ENCODE results near the gene TMEM219.
"Not testable (repeated sequence)": the region's sequence is repeated elsewhere in the genome, so short reads cannot be mapped to it uniquely, and the experiment has no call there.

Gene TMEM219

DNA sequence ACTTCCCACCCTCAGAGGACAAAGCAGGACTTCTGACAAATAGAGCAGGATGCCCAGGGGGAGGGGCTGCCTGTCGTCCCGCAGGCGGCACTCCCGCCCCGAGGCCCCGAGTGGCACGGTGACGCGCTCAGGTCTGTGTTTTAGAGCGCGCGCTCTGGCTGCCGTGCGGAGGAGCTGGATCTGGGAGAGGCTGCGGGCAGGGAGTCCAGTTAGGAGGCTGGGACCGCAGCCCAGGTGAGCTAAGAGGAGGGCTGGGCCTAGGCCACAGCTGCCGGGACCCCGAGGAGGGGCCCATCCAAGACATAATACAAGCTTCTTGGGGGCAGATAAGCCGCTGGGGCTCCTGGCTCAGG is 42.5 kb downstream of the TMEM219 start:
- no peaks in the 10 kb centered on the region; the same call in 1 of the 2 replicates for H3K4me1 ChIP-seq (ENCODE audit: insufficient read depth, low read length)
- no peak overlapping the region for H3K9ac ChIP-seq (ENCODE audit: low read depth, low read length)
- no peaks in the 10 kb centered on the region; the same call in 1 of the 2 replicates for H3K36me3 ChIP-seq (ENCODE audit: insufficient read depth, low read length)
- no peaks in the 10 kb centered on the region for H3K9me3 ChIP-seq (ENCODE audit: control insufficient read depth, insufficient read depth, low read length)

DNA sequence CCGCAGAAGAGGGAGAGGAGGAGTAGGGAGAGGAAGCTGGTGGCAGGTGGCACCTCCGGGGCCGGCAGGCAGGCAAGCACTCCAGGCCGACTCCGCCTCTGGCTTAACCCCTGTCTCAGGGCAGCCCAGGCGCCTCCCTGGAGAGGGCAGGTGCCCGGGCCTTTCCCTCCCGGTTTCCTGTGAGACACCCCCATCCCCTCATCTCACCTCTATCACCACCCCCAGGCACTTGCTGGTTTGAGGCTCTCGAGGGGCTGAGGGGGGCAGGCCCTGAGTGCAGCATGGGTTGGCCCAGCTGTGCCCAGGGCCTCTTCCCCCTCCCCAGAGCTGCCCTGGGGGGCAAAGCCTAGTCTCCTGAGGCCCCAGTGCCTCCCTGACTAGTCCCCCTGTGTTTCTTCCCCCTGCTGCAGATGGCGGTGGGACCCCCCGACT is 42.9 kb downstream of the TMEM219 start:
- Histone ChIP-seq H3K9ac (ENCODE audit: low read depth, low read length) (no peak overlapping the region), H3K9me3 (ENCODE audit: control insufficient read depth, insufficient read depth, low read length) (no peaks in the 10 kb centered on the region), H3K36me3 (ENCODE audit: insufficient read depth, low read length) (no peaks in the 10 kb centered on the region; the same call in 1 of the 2 replicates), H3K4me1 (ENCODE audit: insufficient read depth, low read length) (no peaks in the 10 kb centered on the region; the same call in 1 of the 2 replicates)

DNA sequence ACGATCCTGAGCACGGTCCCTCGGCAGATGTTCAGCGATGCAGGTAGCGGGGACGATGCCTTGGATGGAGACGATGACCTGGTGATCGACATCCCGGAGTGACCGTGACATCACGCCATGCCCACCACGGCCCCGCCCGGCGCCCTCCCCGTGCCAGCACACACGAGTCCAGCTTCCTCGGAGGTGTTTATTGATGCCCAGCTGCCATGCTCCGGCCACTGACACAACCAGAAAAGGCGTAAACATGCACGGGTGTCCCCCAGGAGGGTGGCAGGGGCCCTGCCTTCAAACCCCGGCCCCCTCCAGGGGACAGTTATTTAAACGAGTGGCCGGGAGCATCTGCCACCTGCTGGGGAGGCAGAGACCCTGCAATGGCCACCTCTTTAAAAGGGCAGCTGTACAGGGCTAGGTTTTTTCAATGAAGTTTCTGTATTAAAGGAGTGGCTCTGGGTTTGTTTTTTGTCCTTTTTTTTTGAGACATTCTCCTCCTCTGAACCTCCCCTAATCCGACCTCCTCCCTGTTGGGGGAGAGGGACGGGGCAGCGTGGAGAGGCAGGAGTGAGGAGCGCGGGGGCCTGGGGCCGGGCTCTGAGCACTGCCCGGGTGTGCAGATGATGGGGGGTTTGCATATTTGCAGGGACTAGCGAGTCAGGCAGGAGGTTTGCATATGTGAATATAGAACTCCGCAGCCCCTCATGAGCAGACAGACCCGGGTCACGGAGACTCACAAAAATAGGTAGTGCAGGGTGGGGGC is 43.6 kb downstream of the TMEM219 start:
- no peak overlapping the region for H3K9ac ChIP-seq (ENCODE audit: low read depth, low read length)
- H3K36me3 ChIP-seq (ENCODE audit: insufficient read depth, low read length) = no peaks in the 10 kb centered on the region; the same call in 1 of the 2 replicates
- H3K4me1 ChIP-seq (ENCODE audit: insufficient read depth, low read length) = no peaks in the 10 kb centered on the region; the same call in 1 of the 2 replicates
- no peaks in the 10 kb centered on the region for H3K9me3 ChIP-seq (ENCODE audit: control insufficient read depth, insufficient read depth, low read length)

DNA sequence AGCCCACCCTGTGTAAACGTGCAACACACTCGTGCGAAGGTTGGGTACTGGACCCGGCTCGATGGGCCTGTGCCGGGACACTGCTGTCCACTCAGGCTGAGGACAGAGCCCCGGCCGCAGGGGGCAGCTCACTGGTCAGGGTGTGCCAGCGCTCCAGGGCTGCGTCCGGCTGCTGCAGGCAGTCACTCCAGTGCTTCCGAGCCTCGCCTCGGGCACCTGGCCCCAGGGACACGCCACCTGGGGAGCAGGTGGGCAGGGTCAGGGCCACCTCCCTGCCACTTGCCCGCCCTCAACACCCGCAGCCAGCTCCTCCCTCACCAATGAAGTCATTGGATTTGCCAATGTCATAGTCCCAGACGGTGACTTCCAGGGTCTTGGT is 44.2 kb downstream of the TMEM219 start:
- Histone ChIP-seq H3K36me3 (ENCODE audit: insufficient read depth, low read length) (no peaks in the 10 kb centered on the region; the same call in 1 of the 2 replicates), H3K9me3 (ENCODE audit: control insufficient read depth, insufficient read depth, low read length) (no peaks in the 10 kb centered on the region), H3K4me1 (ENCODE audit: insufficient read depth, low read length) (no peaks in the 10 kb centered on the region; the same call in 1 of the 2 replicates), H3K9ac (ENCODE audit: low read depth, low read length) (no peak overlapping the region)

DNA sequence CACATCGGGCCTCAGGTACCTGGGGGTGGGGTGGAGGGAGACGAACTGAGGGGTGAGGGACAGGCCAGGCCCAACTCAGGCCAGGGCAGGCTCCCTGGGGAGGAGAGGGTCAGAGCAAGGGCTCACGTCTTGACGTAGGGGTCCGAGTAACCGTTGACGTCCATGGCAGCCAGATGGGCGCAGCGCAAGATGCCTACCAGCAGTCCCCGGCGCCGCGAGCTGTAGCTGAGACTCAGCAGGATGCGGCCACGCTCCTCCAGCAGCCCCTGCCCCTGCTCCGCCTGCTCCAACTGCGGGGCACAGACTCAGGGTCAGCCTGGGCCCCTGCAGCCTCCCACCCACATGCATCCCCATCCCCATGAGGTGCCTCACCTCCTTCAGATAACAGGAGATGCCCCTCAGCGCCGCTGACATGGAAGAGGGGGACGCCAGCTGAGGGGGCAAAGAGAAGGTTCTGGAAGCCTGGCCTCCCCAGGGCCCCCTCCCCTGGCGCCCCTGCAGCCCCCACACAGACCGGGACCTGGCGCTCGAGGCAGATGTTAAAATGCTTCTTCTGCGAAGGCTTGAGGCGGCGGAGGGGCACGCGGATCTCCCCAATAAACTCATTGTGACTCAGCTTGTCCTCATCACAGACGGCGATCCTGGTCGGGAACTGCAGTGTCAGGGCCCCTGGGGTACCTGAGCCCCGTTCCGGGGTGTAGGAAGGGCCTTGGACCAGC is 44.9 kb downstream of the TMEM219 start:
- Histone ChIP-seq H3K9me3 (ENCODE audit: control insufficient read depth, insufficient read depth, low read length) (no peaks in the 10 kb centered on the region), H3K36me3 (ENCODE audit: insufficient read depth, low read length) (no peaks in the 10 kb centered on the region; the same call in 1 of the 2 replicates), H3K4me1 (ENCODE audit: insufficient read depth, low read length) (no peaks in the 10 kb centered on the region; the same call in 1 of the 2 replicates), H3K9ac (ENCODE audit: low read depth, low read length) (no peak overlapping the region)

DNA sequence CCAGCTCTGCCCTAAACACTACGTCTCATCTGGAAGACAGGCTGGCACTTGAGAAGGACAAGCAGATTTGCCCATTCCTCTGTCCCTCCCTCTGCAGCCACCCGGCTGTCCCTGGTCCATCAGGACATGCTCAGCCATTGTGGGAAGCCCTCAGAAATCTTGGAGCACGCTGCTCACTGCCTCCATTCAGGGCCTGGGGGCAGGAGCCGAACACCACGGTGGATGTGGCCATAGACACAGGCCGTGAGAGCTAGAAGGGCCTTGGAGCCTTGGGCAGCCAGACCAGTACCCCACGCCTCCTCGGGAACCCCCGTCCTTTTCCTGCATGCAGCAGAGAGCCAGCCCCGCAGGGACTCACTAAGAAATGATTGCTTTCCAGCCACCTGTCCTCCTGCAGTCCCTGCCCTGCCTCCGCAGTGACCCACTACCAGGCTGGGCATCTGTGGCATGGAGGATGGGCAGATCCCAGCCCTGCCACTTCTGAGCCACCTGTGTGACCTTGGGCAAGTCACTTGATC is 45.6 kb downstream of the TMEM219 start:
- Histone ChIP-seq H3K9ac (ENCODE audit: low read depth, low read length) (no peak overlapping the region), H3K9me3 (ENCODE audit: control insufficient read depth, insufficient read depth, low read length) (no peaks in the 10 kb centered on the region), H3K4me1 (ENCODE audit: insufficient read depth, low read length) (no peaks in the 10 kb centered on the region; the same call in 1 of the 2 replicates), H3K36me3 (ENCODE audit: insufficient read depth, low read length) (no peaks in the 10 kb centered on the region)

DNA sequence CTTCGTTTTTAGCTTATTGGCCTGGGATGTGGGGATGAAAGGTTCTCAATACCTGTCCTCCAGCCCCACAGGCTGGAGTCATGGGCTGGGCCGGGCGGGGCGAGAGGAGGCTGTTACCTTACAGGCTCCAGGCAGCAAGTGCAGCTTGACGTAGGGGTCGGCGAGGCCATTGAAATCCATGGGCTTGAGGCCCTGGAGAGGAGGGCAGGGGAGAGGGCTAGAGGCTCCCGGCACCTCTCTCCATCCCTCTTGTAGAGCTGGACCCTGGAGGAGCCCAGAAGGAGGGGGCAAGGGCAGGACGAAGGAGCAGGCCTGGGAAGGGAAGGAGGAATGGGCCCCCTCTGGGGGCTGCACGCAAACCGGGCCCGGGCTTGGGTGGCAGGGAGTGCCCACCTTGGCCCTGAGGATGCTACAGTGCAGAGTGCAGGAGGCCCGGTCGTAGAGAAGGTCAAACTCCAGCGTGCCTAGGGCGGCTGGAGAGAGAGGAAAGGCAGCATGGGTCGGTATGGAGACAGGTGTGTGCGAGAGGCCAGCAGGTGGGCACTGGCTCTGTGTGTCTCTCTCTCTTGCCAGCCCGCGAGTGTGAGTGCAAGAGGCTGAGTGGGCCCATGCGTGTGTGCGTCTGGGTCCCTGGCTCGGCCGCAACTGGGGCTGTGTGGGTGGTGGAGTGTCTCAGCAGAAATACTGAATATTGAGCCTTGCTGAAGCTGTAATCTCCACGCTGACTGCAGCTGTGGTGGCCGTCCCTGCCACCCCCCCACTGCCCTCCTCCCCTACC is 47.4 kb downstream of the TMEM219 start:
- no peaks in the 10 kb centered on the region for H3K36me3 ChIP-seq (ENCODE audit: insufficient read depth, low read length)
- no peak overlapping the region; the same call in 1 of the 2 replicates for H3K9ac ChIP-seq (ENCODE audit: low read depth, low read length)
- no peaks in the 10 kb centered on the region for H3K9me3 ChIP-seq (ENCODE audit: control insufficient read depth, insufficient read depth, low read length)
- H3K4me1 ChIP-seq (ENCODE audit: insufficient read depth, low read length) = no peaks in the 10 kb centered on the region; the same call in 1 of the 2 replicates

DNA sequence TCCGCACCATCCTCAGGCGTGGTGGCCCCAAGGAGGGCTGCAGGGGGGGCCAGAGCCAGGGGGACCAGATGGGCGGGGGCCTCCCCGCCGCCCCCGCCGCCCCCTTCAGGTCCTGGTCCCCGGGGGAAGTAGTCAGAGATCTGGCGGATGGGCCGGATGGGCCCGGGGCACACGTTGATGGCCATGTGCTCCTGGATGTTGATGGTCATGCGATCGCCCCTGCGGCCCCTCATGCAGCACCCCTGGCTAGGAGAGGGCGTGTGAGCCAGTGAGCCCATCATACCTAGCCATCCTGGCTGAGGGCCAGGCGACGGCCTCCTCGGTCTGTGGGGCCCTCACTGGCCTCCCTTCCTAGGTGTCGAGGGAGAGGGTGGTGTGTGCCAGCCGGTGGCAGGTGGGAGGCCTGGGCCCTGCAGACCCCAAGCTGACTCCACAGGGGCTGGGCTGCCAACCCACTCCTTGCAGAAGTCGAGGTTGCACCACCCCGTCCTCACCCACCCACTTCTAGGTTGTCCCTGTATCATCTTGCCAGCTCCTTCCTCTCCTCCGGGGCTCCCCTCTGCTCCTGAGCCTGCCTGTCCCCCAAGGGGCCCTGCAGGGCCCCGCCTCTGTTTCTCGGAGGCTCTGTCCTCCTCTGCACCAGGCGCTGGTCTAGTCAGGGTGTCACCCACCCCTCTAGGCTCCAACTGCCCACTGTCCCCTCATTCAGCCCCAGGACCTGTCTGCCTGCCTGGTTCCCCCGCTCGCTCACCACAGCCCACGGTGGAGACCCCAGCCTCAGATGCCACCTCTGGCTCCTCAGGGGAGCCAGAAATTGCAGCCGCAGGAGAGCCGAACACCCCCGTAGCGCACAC is 48.3 kb downstream of the TMEM219 start:
- Histone ChIP-seq H3K4me1 (ENCODE audit: insufficient read depth, low read length) (no peaks in the 10 kb centered on the region; the same call in 1 of the 2 replicates), H3K9me3 (ENCODE audit: control insufficient read depth, insufficient read depth, low read length) (no peaks in the 10 kb centered on the region), H3K36me3 (ENCODE audit: insufficient read depth, low read length) (no peaks in the 10 kb centered on the region), H3K9ac (ENCODE audit: low read depth, low read length) (peak overlapping the region; percentile 30; the same call in 1 of the 2 replicates)

DNA sequence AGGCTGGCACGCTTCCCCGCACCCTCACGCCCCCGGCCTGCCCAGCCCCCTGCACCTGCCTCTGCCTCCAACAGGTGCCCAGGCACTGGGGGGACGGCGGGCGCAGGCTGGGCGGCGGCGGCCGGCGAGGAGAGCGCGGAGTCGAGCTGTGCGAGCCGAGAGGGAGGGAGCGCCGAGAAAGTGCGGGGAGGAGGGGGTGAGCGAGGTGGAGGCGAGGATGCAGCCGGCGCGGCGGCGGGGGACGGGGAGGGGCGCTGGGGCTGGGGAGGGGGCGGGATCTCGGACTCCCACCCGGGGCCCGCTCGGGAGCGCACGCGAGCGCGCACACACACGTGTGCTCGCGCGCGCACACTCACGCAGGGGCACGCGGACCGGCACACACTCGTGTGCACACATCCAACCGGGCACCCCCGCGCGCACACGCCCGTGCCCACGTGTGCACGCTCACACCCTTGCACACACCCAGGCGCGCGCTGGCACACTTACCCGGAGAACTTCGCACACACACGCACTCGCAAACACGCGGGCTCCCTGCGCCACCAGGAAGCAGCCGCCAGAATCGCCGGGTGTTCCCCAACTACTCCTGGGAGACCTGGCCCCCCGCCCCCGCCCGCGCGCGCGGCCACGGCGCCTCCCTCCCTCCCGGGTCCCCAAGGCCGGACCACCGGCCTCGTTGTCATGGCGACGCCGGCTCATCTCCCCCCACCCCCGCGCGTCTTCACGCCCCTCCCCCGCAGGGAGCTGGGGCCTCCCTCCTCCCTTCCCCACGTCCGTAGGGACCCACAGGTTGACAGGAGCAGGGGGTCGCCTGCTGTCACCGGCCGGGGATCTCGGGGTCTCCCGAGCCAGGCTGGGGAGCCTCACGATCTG is 49.2 kb downstream of the TMEM219 start, which contains the start of gene DOC2A:
Gene DOC2A, minus strand, starts transcription at position 184 of the 870 bp plus-strand sequence. CDS start 805 bp downstream, outside the sequence.
- Histone ChIP-seq H3K9me3 (ENCODE audit: control insufficient read depth, insufficient read depth, low read length) (no peaks in the 10 kb centered on the region), H3K4me1 (ENCODE audit: insufficient read depth, low read length) (no peaks in the 10 kb centered on the region; the same call in 1 of the 2 replicates), H3K9ac (ENCODE audit: low read depth, low read length) (peak within 1 kb of the TSS; percentile 43; the same call in 1 of the 2 replicates), H3K36me3 (ENCODE audit: insufficient read depth, low read length) (no peaks in the 10 kb centered on the region)

DNA sequence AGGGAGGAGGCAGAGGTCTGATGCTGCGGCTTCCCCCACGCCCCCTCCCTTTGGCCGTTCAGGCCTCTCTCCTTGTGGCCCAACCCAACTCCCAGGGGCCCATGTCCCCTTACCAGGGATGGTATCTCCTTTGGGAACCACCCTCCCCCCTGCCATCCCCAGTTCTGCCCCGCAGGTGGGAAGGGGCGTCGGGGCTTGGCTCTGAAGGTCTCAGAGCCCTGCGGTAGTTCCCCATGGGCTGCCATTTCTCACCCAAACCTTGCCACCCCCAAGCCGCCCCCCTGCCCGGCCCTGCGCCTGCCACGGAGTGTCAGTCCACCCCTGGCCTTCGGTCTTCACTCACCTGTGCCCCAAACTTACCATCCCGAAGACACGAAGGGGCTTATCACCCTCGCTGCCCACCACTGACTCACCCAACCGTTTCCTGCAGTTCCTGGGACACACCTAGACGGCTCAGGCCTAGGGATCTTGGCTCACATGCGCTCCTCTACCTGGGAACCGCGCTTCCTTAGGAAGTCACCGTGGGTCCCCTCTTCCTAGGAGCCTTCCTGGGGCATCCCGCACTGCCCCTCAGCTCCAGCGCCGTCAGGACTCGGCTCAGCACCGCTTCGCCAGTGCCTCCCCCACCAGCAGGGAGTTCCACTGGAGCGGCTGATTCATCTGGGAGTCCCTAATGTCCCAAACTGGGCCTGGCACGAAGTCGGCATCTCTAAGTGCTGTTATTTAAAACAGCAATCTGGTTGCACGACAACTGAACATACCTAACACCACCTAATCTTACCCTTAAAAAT is 50.0 kb downstream of the TMEM219 start:
- no peaks in the 10 kb centered on the region; the same call in 1 of the 2 replicates for H3K4me1 ChIP-seq (ENCODE audit: insufficient read depth, low read length)
- H3K9me3 ChIP-seq (ENCODE audit: control insufficient read depth, insufficient read depth, low read length) = no peaks in the 10 kb centered on the region
- peak overlapping the region; percentile 43; the same call in 1 of the 2 replicates for H3K9ac ChIP-seq (ENCODE audit: low read depth, low read length)
- no peaks in the 10 kb centered on the region for H3K36me3 ChIP-seq (ENCODE audit: insufficient read depth, low read length)

DNA sequence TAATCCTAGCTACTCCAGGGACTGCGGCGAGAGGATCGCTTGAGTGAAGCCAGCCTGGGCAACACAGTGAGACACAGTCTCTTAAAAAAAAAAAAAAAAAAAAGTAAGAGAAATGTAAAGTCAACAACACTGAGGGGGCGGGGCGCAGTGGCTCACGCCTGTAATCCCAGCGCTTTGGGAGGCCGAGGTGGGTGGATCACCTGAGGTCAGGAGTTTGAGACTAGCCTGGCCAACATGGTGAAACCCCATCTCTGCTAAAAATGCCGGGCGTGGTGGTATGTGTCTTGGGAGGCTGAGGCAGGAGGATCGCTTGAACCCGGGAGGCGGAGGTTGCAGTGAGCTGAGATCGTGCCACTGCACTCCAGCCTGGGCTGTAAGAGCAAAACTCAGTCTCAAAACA is 50.7 kb downstream of the TMEM219 start:
- H3K9me3 ChIP-seq (ENCODE audit: control insufficient read depth, insufficient read depth, low read length); H3K4me1 ChIP-seq (ENCODE audit: insufficient read depth, low read length); H3K36me3 ChIP-seq (ENCODE audit: insufficient read depth, low read length); H3K9ac ChIP-seq (ENCODE audit: low read depth, low read length): not testable (repeated sequence)

DNA sequence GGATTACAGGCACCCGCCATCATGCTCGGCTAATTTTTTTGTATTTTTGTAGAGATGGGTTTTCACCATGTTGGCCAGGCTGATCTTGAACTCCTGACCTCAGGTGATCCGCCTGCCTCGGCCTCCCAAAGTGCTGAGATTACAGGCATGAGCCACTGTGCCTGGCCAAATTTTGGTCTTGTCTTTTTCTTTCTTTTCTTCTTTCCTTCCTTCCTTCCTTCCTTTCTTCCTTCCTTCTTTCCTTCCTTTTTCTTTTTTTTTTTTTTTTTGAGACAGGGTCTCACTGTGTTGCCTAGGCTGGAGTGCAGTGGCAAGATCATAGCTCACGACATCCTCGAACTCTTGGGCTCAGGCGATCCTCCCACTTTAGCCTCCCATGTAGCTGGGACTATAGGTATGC is 53.6 kb downstream of the TMEM219 start:
- H3K9me3 ChIP-seq (ENCODE audit: control insufficient read depth, insufficient read depth, low read length); H3K9ac ChIP-seq (ENCODE audit: low read depth, low read length); H3K36me3 ChIP-seq (ENCODE audit: insufficient read depth, low read length); H3K4me1 ChIP-seq (ENCODE audit: insufficient read depth, low read length): not testable (repeated sequence)

All from ES-I3 (cell line).